Measurements from ENCODE around the gene WHRN.

GRCh38 chr9:114516913-114517312, 11.6 kb upstream of the WHRN start:
- TF ChIP-seq, protein P1, sequence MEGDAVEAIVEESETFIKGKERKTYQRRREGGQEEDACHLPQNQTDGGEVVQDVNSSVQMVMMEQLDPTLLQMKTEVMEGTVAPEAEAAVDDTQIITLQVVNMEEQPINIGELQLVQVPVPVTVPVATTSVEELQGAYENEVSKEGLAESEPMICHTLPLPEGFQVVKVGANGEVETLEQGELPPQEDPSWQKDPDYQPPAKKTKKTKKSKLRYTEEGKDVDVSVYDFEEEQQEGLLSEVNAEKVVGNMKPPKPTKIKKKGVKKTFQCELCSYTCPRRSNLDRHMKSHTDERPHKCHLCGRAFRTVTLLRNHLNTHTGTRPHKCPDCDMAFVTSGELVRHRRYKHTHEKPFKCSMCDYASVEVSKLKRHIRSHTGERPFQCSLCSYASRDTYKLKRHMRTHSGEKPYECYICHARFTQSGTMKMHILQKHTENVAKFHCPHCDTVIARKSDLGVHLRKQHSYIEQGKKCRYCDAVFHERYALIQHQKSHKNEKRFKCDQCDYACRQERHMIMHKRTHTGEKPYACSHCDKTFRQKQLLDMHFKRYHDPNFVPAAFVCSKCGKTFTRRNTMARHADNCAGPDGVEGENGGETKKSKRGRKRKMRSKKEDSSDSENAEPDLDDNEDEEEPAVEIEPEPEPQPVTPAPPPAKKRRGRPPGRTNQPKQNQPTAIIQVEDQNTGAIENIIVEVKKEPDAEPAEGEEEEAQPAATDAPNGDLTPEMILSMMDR (IDR thresholded peaks at IDR 0.05): no peak
- TF ChIP-seq POLR2AphosphoS5 (IDR thresholded peaks at IDR 0.05) (no peak), POLR2A (IDR thresholded peaks at IDR 0.05) (no peak)
